Heart left ventricle (tissue), 16 donors: Measurements from ENCODE around the gene ASPDH. TPM values are rescaled to one million over a fixed set of nuclear protein-coding genes. Genes with fewer than 3 reads are reported as not detected.
A peak's percentile ranks its signal among the peaks of the same experiment; 100 is the strongest.

ENCODE experiments used
- ATAC-seq, 4 donors: fragments of 200-7000 bp; cut with Tn5 transposase; one replicate each; pipeline ENCODE4 v1.9.1; 2020 to 2022; ENCODE audit warnings: moderate library complexity in 4 of 4, mild to moderate bottlenecking in 3 of 4, moderate number of reproducible peaks in 1 of 4
- DNase-seq, 5 donors: peaks; one replicate each; pipeline ENCODE4 v3.0.0-alpha.2; 2020
- H3K27ac ChIP-seq, 12 donors: fragments of 200-600 bp; sonication (generic) in 4 of 12; one replicate each; pipeline versions ENCODE4 v1.5.0 to v1.8.0; 2016 to 2022; ENCODE audit warnings: mild to moderate bottlenecking in 2 of 12
- H3K27me3 ChIP-seq, 9 donors: fragments of 200-600 bp; sonication (generic) in 2 of 9; one replicate each; pipeline versions ENCODE4 v1.5.1 to v1.8.0; 2016 to 2022; ENCODE audit warnings: mild to moderate bottlenecking in 3 of 9
- H3K36me3 ChIP-seq, 9 donors: fragments of 200-600 bp; sonication (generic) in 2 of 9; one replicate each; pipeline versions ENCODE4 v1.5.0 to v1.8.0; 2018 to 2022; ENCODE audit warnings: mild to moderate bottlenecking in 2 of 9
- H3K4me1 ChIP-seq, 12 donors: fragments of 200-600 bp; sonication (generic) in 4 of 12; one replicate each; pipeline versions ENCODE4 v1.5.0 to v1.8.0; 2016 to 2022; ENCODE audit warnings: mild to moderate bottlenecking in 3 of 12
- H3K4me3 ChIP-seq, 12 donors: fragments of 200-600 bp; sonication (generic) in 4 of 12; one replicate each; pipeline versions ENCODE4 v1.5.0 to v1.8.0; 2017 to 2022; ENCODE audit warnings: mild to moderate bottlenecking in 9 of 12, moderate library complexity in 4 of 12
- H3K9me3 ChIP-seq, 12 donors: fragments of 200-600 bp; sonication (generic) in 4 of 12; one replicate each; pipeline versions ENCODE4 v1.5.0 to v1.8.0; 2016 to 2022; ENCODE audit warnings: mild to moderate bottlenecking in 1 of 12
- CTCF ChIP-seq, 12 donors: fragments of 200-600 bp; sonication (generic) in 4 of 12; IDR thresholded peaks; one replicate each; pipeline versions ENCODE4 v1.5.0 to v1.8.0; 2018 to 2022; ENCODE audit warnings: antibody characterized with exemption in 12 of 12, mild to moderate bottlenecking in 5 of 12
- POLR2A ChIP-seq, 2 donors: fragments of 450-650 bp; IDR thresholded peaks; one replicate each; pipeline ENCODE4 v1.6.1; 2017; ENCODE audit warnings: antibody characterized with exemption in 2 of 2, mild to moderate bottlenecking in 2 of 2, moderate library complexity in 2 of 2
- WGBS, 4 donors: extraction: QIAGEN DNeasy Blood & Tissue Kit in 2 of 4; methylation state at CpG; one replicate each; pipeline versions ENCODE4 v1.1.5 to v1.1.7; 2013 to 2018; 5-methylcytosine and 5-hydroxymethylcytosine counted together
- intact Hi-C, 10 donors: fragments of 100-400 bp; cut with DNase I; formaldehyde crosslinking; loops; one replicate each; pipeline versions ENCODE4 v1.11.1 to v1.14.2; 2022
- polyA plus RNA-seq, 2 donors: library from polyadenylated mRNA; stranded (reverse); fragments of 200-250 nt; gene quantifications; one replicate each; pipeline ENCODE4 v1.2.3, GENCODE V29; 2013
- total RNA-seq, 9 donors: library from RNA; depleted of rRNA in 2 of 9; stranded (reverse); fragments of >200 nt in 2 of 9; fragmentation: NEBNext Ultra II Directional in 3 of 9; extraction: Animal tissue kit (Norgen Biotek cat#: 25700) in 3 of 9; gene quantifications; one replicate each; pipeline versions ENCODE4 v1.1.0 to v1.2.4, GENCODE V29; 2016 to 2023
- donor health status: ischemic (EF 13 %, LVEDD 7.1; RV severe dilation, severe dysfunction).
- donor health status: healthy with polysubstance abuse.
- donor health status: DM: no; HTN: yes; CAD: no.
- donor health status: DM: no; HTN: no; CAD: no.
- donor health status: ischemic (EF 25% LVEDD 6.9; RV normal size, moderate dysfunction).
- donor health status: ischemic (EF 25% LVEDD 5.7; RV mildly dilated, moderate dysfunction).
- donor health status: healthy.
- donor health status: DM: yes; HTN: yes; CAD: no.
- donor health status: ischemic (EF 35%, LVEDD 5.7; RV mildly dilated, moderate dysfunction).
- donor health status: nonischemic (EF 11% LVEDD 7.7; RV severe dilation, severe dysfunction).
- donor health status: DM: yes; HTN: yes; CAD: no.
- donor health status: PGD.
- donor health status: ischemic (EF 29% LVEDD 5.4; RV normal size, mild dysfunction).
- donor health status: nonischemic (EF 23%, LVEDD 6.1; RV moderate dilation, normal function).

The ASPDH gene
- total and polyA plus RNA-seq, 11 donors = not detected

- no peak for TF ChIP-seq POLR2A (IDR thresholded peaks at IDR 0.05)
- TF ChIP-seq CTCF (IDR thresholded peaks at IDR 0.05) = no peak
- peak overlapping the region in 5 of 12 donors; percentile 85 to 99 (median 98) for H3K4me3 ChIP-seq
- H3K4me1 ChIP-seq = peaks cover 7 to 27% (median 14%) of the 10 kb centered on the region in 12 donors
- WGBS, 4 donors = 85 to 94% (median 92%) methylated on average over 16 to 17 of the region's 17 CpGs
- DNase-seq (peak in 1 of 5 donors; percentile 48), ATAC-seq (no peak)
- H3K27ac ChIP-seq = no peak overlapping the region
- H3K9me3 ChIP-seq = no peaks in the 10 kb centered on the region
- no peaks in the 10 kb centered on the region for H3K27me3 ChIP-seq
- intact Hi-C loops = loop anchor here in 4 of 10 donors (2.0 to 5.0 kb wide), 2 partner anchors 33 to 111 kb away; partner anchors contain the start of genes JOSD2 (in 3 of the 4) and NAPSA (in 2 of the 4)
- H3K36me3 ChIP-seq = peaks cover 0 to 47% (median 35%) of the 10 kb centered on the region in 9 donors
Observed at GRCh38 chr19:50477751-50478515, 35.8 kb downstream of the ASPDH start.

- intact Hi-C loops = loop anchor here in 6 of 10 donors (1.0 to 5.0 kb wide), 3 partner anchors 34 to 110 kb away; partner anchors contain the start of genes JOSD2 (in 5 of the 6) and NAPSA (in 2 of the 6)
- no peaks in the 10 kb centered on the region for H3K9me3 ChIP-seq
- TF ChIP-seq POLR2A (IDR thresholded peaks at IDR 0.05) (no peak), CTCF (IDR thresholded peaks at IDR 0.05) (no peak)
- no peak for ATAC-seq
- peaks cover 7 to 26% (median 14%) of the 10 kb centered on the region in 12 donors for H3K4me1 ChIP-seq
- peak overlapping the region in 8 of 12 donors; percentile 35 to 88 (median 82) for H3K27ac ChIP-seq
- H3K27me3 ChIP-seq = no peaks in the 10 kb centered on the region
- WGBS, 4 donors = 16 to 27% (median 19%) methylated on average over 19 to 20 of the region's 20 CpGs
- H3K36me3 ChIP-seq = peaks cover 0 to 37% (median 28%) of the 10 kb centered on the region in 9 donors
- DNase-seq = no peak
- H3K4me3 ChIP-seq = peak overlapping the region; percentile 47 to 99 (median 95)
Observed at GRCh38 chr19:50476907-50477238, 36.8 kb downstream of the ASPDH start.

- H3K27ac ChIP-seq = peak within 1 kb of the TSS; percentile 35 to 88 (median 80)
- WGBS, 4 donors = 1 to 4% (median 2%) methylated on average over 21 to 58 of the region's 58 CpGs
- ATAC-seq = peak; percentile 84 to 98 (median 95)
- peaks cover 7 to 26% (median 14%) of the 10 kb centered on the region in 12 donors for H3K4me1 ChIP-seq
- peak; percentile 90 to 96 (median 94) for DNase-seq
- peaks cover 0 to 32% (median 23%) of the 10 kb centered on the region in 9 donors for H3K36me3 ChIP-seq
- TF ChIP-seq POLR2A (IDR thresholded peaks at IDR 0.05) (peak in 1 of 2 donors; percentile 74), CTCF (IDR thresholded peaks at IDR 0.05) (no peak)
- H3K4me3 ChIP-seq = peak within 1 kb of the TSS; percentile 47 to 99 (median 95)
- H3K27me3 ChIP-seq = no peaks in the 10 kb centered on the region
- intact Hi-C loops = loop anchor here in 6 of 10 donors (1.0 to 5.0 kb wide), 3 partner anchors 34 to 109 kb away; partner anchors contain the start of genes JOSD2 (in 5 of the 6) and NAPSA (in 2 of the 6)
- H3K9me3 ChIP-seq = no peaks in the 10 kb centered on the region
Observed at GRCh38 chr19:50476224-50476906, 37.3 kb downstream of the ASPDH start, which contains the start of the genes EMC10 and GARIN5A. TSS of gene EMC10 (plus strand) at chr19:50476507. CDS start at chr19:50476545, 38 bp downstream. TSS of gene GARIN5A (minus strand) at chr19:50476848. CDS start at chr19:50476388, 460 bp downstream.
